Psoas muscle (tissue), 8 donors: ENCODE measurements around the gene KISS1R. TPM values are rescaled to one million over a fixed set of nuclear protein-coding genes. Genes with fewer than 3 reads are reported as not detected.

Source experiments
- ATAC-seq, 4 donors: fragments of 200-7000 bp; cut with Tn5 transposase; one replicate each; pipeline ENCODE4 v1.9.1; 2020; ENCODE audit warnings: moderate library complexity in 3 of 4, mild to moderate bottlenecking in 2 of 4
- DNase-seq, 2 donors: peaks; one replicate each; pipeline ENCODE4 v3.0.0-alpha.2; 2020
- H3K27ac ChIP-seq: fragments of 200-600 bp; one replicate; pipeline ENCODE4 v1.8.0; 2022
- H3K27me3 ChIP-seq, 3 donors: fragments of 200-600 bp in 1 of 3; one replicate each; pipeline versions ENCODE4 v1.6.1 to v1.8.0; 2013 to 2022; ENCODE audit warnings: low read length in 2 of 3, mild to moderate bottlenecking in 2 of 3, moderate library complexity in 1 of 3; ENCODE audit not compliant: insufficient read depth in 3 of 3
- H3K36me3 ChIP-seq, 2 donors: fragments of 200-600 bp in 1 of 2; one replicate each; pipeline versions ENCODE4 v1.6.1 to v1.8.0; 2013 to 2022; ENCODE audit warnings: low read depth in 1 of 2, mild to moderate bottlenecking in 1 of 2, moderate library complexity in 1 of 2; ENCODE audit not compliant: insufficient read depth in 1 of 2
- H3K4me1 ChIP-seq: fragments of 200-600 bp; one replicate; pipeline ENCODE4 v1.8.0; 2022
- H3K4me3 ChIP-seq: fragments of 200-600 bp; one replicate; pipeline ENCODE4 v1.8.0; 2022; ENCODE audit warnings: mild to moderate bottlenecking
- H3K9me3 ChIP-seq: fragments of 200-600 bp; one replicate; pipeline ENCODE4 v1.8.0; 2022
- CTCF ChIP-seq: fragments of 200-600 bp; IDR thresholded peaks from one replicate; pipeline ENCODE4 v1.8.0; 2022; ENCODE audit warnings: antibody characterized with exemption
- WGBS, 3 donors: extraction: QIAGEN DNeasy Blood & Tissue Kit; methylation state at CpG; one replicate each; pipeline versions ENCODE4 v1.1.6 to v1.1.7; 2013; 5-methylcytosine and 5-hydroxymethylcytosine counted together
- intact Hi-C, 2 donors: fragments of 100-400 bp; cut with DNase I; formaldehyde crosslinking; loops; one replicate each; pipeline versions ENCODE4 v1.11.0 to v1.14.2; 2022
- polyA plus RNA-seq, 3 donors: library from polyadenylated mRNA; stranded (reverse); fragments of 200-250 nt; gene quantifications; one replicate each; pipeline ENCODE4 v1.2.3, GENCODE V29; 2013
- total RNA-seq, 4 donors: library from RNA; stranded (reverse); fragmentation: NEBNext Ultra II Directional in 2 of 4; extraction: Animal tissue kit (Norgen Biotek cat#: 25700) in 2 of 4; gene quantifications; one replicate each; pipeline versions ENCODE4 v1.2.1 to v1.2.4, GENCODE V29; 2021 to 2023
- donor health status: healthy with polysubstance abuse.
- donor health status: DM: no; HTN: no; CAD: no; lungs with moderate emphysema.
- donor health status: Bipolar disorder and iron deficiency.
- donor health status: healthy.
- donor health status: DM: yes; HTN: yes; CAD: no.
- donor health status: DM: no; HTN: no; CAD: no.
- donor health status: DM: no; HTN: no; CAD: no.
- donor health status: DM: yes; HTN: yes; CAD: no.

The KISS1R gene
- total and polyA plus RNA-seq, 7 donors: 0.16 TPM; not detected in 6

GRCh38 chr19:873084-873483 lies 44.0 kb upstream of the KISS1R start:
- no peak for TF ChIP-seq CTCF
- no peaks in the 10 kb centered on the region for H3K4me1 ChIP-seq
- H3K4me3 ChIP-seq: no peak overlapping the region
- 90 to 92% (median 92%) methylated on average over 6 to 13 of the region's 13 CpGs for WGBS, 3 donors
- no peaks in the 10 kb centered on the region for H3K9me3 ChIP-seq
- ATAC-seq (peak in 1 of 4 donors; percentile 30), DNase-seq (peak in 1 of 2 donors; percentile 59)
- peaks cover 0 to 63% of the 10 kb centered on the region in 2 donors for H3K36me3 ChIP-seq
- intact Hi-C loops: no loop called here
- no peak overlapping the region for H3K27ac ChIP-seq
- no peaks in the 10 kb centered on the region for H3K27me3 ChIP-seq

GRCh38 chr19:873561-874041 lies 43.5 kb upstream of the KISS1R start:
- Histone ChIP-seq H3K27me3 (no peaks in the 10 kb centered on the region), H3K9me3 (no peaks in the 10 kb centered on the region), H3K4me1 (no peaks in the 10 kb centered on the region), H3K36me3 (peaks cover 0 to 58% of the 10 kb centered on the region in 2 donors), H3K4me3 (no peak overlapping the region), H3K27ac (no peak overlapping the region)
- DNase-seq (no peak), ATAC-seq (no peak)
- WGBS, 3 donors: 79 to 85% (median 84%) methylated on average over 22 of the region's 22 CpGs
- intact Hi-C loops: no loop called here
- TF ChIP-seq CTCF: no peak

- Histone ChIP-seq H3K4me3 (no peak overlapping the region), H3K9me3 (no peaks in the 10 kb centered on the region), H3K27ac (no peak overlapping the region), H3K27me3 (no peaks in the 10 kb centered on the region), H3K36me3 (peaks cover 0 to 48% of the 10 kb centered on the region in 2 donors), H3K4me1 (no peaks in the 10 kb centered on the region)
- ATAC-seq (no peak), DNase-seq (no peak)
- intact Hi-C loops: no loop called here
- 88 to 93% (median 92%) methylated on average over 26 to 28 of the region's 28 CpGs for WGBS, 3 donors
- TF ChIP-seq CTCF: no peak
Observed at GRCh38 chr19:875265-875879, 41.8 kb upstream of the KISS1R start.

GRCh38 chr19:876089-876488 lies 41.0 kb upstream of the KISS1R start:
- Histone ChIP-seq H3K4me3 (no peak overlapping the region), H3K27me3 (no peaks in the 10 kb centered on the region), H3K4me1 (no peaks in the 10 kb centered on the region), H3K9me3 (no peaks in the 10 kb centered on the region), H3K36me3 (peaks cover 0 to 52% of the 10 kb centered on the region in 2 donors), H3K27ac (no peak overlapping the region)
- DNase-seq (no peak), ATAC-seq (no peak)
- intact Hi-C loops: no loop called here
- no peak for TF ChIP-seq CTCF
- 57 to 76% (median 72%) methylated on average over 18 of the region's 18 CpGs for WGBS, 3 donors
